Pancreas (tissue), 10 donors: Measurements from ENCODE around the gene PAGR1. TPM values are rescaled to one million over a fixed set of nuclear protein-coding genes. Genes with fewer than 3 reads are reported as not detected.

Experiments
- ATAC-seq, 4 donors: fragments of 200-7000 bp; cut with Tn5 transposase; one replicate each; pipeline versions ENCODE4 v1.8.0 to v1.9.1; 2020; ENCODE audit warnings: mild to moderate bottlenecking in 4 of 4, moderate library complexity in 4 of 4
- DNase-seq, 6 donors: peaks; one replicate each; pipeline ENCODE4 v3.0.0-alpha.2; 2020
- FAIRE-seq: peaks from 2 replicates; lab custom pipeline; 2012; peaks lifted over from hg19 to GRCh38; lab: Jason Lieb, UNC
- H3K27ac ChIP-seq, 4 donors: fragments of 200-600 bp; sonication (generic); 1 replicate in 3 of 4; 2 replicates in 1 of 4; pipeline versions ENCODE4 v1.5.0 to v1.8.0; 2020
- H3K27me3 ChIP-seq, 4 donors: fragments of 200-600 bp; one replicate each; pipeline ENCODE4 v1.8.0; 2021
- H3K36me3 ChIP-seq, 3 donors: fragments of 200-600 bp; sonication (generic) in 1 of 3; one replicate each; pipeline versions ENCODE4 v1.5.0 to v1.8.0; 2020 to 2021
- H3K4me1 ChIP-seq, 3 donors: fragments of 200-600 bp; one replicate each; pipeline ENCODE4 v1.8.0; 2021
- H3K4me3 ChIP-seq, 4 donors: fragments of 200-600 bp; sonication (generic) in 2 of 4; one replicate each; pipeline versions ENCODE4 v1.5.0 to v1.8.0; 2020 to 2021
- H3K9me3 ChIP-seq, 4 donors: fragments of 200-600 bp; one replicate each; pipeline ENCODE4 v1.8.0; 2021
- WGBS, 2 donors: extraction: QIAGEN DNeasy Blood & Tissue Kit; methylation state at CpG; one replicate each; pipeline ENCODE4 v1.1.7; 2013; 5-methylcytosine and 5-hydroxymethylcytosine counted together
- intact Hi-C, 3 donors: fragments of 100-400 bp; cut with DNase I; formaldehyde crosslinking; loops; one replicate each; pipeline versions ENCODE4 v1.11.1 to v1.14.2; 2022
- polyA plus RNA-seq, 2 donors: library from polyadenylated mRNA; stranded (reverse); fragments of 200-250 nt; gene quantifications; one replicate each; pipeline ENCODE4 v1.2.3, GENCODE V29; 2013
- total RNA-seq, 6 donors: library from RNA; stranded (reverse); fragmentation: NEBNext Ultra II Directional in 4 of 6; extraction: Animal tissue kit (Norgen Biotek cat#: 25700) in 4 of 6; gene quantifications; one replicate each; pipeline versions ENCODE4 v1.2.1 to v1.2.4, GENCODE V29; 2021 to 2023
- TF ChIP-seq, protein P1 (sequence below), 4 donors: fragments of 200-600 bp; sonication (generic) in 3 of 4; IDR thresholded peaks; one replicate each; pipeline versions ENCODE4 v1.5.0 to v1.8.0; 2021; ENCODE audit warnings: antibody characterized with exemption in 4 of 4
- donor health status: healthy with polysubstance abuse.
- donor health status: DM: no; HTN: no; CAD: no; lungs with moderate emphysema.
- donor health status: DM: no; HTN: no; CAD: no.
- donor health status: control.
- donor health status: control.
- donor health status: Bipolar disorder and iron deficiency.
- donor health status: DM: yes; HTN: yes; CAD: no.
- donor health status: DM: no; HTN: no; CAD: no.
- donor health status: DM: no; HTN: no; CAD: no.
- donor health status: DM: yes; HTN: yes; CAD: no.

The PAGR1 gene
- total and polyA plus RNA-seq, 8 donors, result 8.1 to 34.7 (median 12.7) TPM

GRCh38 chr16:29794231-29794710 lies 21.7 kb upstream of the PAGR1 start:
- Histone ChIP-seq H3K27me3 (no peaks in the 10 kb centered on the region), H3K36me3 (peaks cover 0 to 10% (median 0%) of the 10 kb centered on the region in 3 donors), H3K4me3 (no peak overlapping the region), H3K27ac (no peak overlapping the region), H3K9me3 (no peaks in the 10 kb centered on the region), H3K4me1 (peaks cover 4 to 11% (median 9%) of the 10 kb centered on the region in 3 donors)
- TF ChIP-seq, protein P1, sequence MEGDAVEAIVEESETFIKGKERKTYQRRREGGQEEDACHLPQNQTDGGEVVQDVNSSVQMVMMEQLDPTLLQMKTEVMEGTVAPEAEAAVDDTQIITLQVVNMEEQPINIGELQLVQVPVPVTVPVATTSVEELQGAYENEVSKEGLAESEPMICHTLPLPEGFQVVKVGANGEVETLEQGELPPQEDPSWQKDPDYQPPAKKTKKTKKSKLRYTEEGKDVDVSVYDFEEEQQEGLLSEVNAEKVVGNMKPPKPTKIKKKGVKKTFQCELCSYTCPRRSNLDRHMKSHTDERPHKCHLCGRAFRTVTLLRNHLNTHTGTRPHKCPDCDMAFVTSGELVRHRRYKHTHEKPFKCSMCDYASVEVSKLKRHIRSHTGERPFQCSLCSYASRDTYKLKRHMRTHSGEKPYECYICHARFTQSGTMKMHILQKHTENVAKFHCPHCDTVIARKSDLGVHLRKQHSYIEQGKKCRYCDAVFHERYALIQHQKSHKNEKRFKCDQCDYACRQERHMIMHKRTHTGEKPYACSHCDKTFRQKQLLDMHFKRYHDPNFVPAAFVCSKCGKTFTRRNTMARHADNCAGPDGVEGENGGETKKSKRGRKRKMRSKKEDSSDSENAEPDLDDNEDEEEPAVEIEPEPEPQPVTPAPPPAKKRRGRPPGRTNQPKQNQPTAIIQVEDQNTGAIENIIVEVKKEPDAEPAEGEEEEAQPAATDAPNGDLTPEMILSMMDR (IDR thresholded peaks at IDR 0.05), result no peak
- no peak for DNase-seq
- ATAC-seq, result no peak
- FAIRE-seq, result no peak
- whole genome bisulfite sequencing, 2 donors, result 98% methylated on average over 3 of the region's 3 CpGs
- intact Hi-C loops, result no loop called here

- no peaks in the 10 kb centered on the region for H3K9me3 ChIP-seq
- intact Hi-C loops, result no loop called here
- no peak overlapping the region for H3K4me3 ChIP-seq
- no peak for DNase-seq
- ATAC-seq, result no peak
- no peak for FAIRE-seq
- H3K27me3 ChIP-seq, result no peaks in the 10 kb centered on the region
- no peak overlapping the region for H3K27ac ChIP-seq
- no peaks in the 10 kb centered on the region for H3K4me1 ChIP-seq
- H3K36me3 ChIP-seq, result peaks cover 0 to 13% (median 0%) of the 10 kb centered on the region in 3 donors
- TF ChIP-seq, protein P1 (IDR thresholded peaks at IDR 0.05), result no peak
- WGBS, 2 donors, result 94% methylated on average over 8 of the region's 8 CpGs
Measured at GRCh38 chr16:29802416-29802935, 13.5 kb upstream of the PAGR1 start.

DNA sequence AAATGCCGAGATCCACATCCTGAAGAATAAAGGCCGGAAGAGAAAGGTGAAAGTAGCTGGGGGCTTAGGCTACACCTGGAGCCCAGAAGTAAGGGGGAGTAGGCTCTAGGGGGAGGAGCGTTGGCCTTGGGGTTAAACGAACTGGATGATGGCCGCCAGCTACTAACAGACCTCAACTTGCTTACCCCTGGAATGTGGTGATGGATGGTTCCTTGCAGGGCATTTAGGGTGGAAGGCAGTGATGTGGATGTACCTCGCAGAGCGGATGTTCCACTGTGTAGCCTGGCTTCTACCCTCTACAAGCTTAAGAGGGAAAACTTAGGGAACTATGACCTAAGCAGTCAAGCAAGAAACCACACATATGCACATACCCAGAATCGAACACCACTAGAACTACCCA lies 11.9 kb upstream of the PAGR1 start:
- no peak for DNase-seq
- TF ChIP-seq, protein P1 (IDR thresholded peaks at IDR 0.05), result no peak
- H3K4me3 ChIP-seq, result no peak overlapping the region
- H3K27ac ChIP-seq, result peak overlapping the region in 2 of 4 donors; percentile 95 to 97
- no peak for ATAC-seq
- FAIRE-seq, result no peak
- no peaks in the 10 kb centered on the region for H3K27me3 ChIP-seq
- no peaks in the 10 kb centered on the region for H3K9me3 ChIP-seq
- 76 to 78% methylated on average over 8 of the region's 8 CpGs for WGBS, 2 donors
- H3K4me1 ChIP-seq, result peaks cover 0 to 5% (median 0%) of the 10 kb centered on the region in 3 donors
- peaks cover 0 to 5% (median 0%) of the 10 kb centered on the region in 3 donors for H3K36me3 ChIP-seq
- intact Hi-C loops, result loop anchor here in 1 of 3 donors (2.0 kb wide), 1 partner anchor 19 kb away; no protein-coding TSS in a partner anchor

GRCh38 chr16:29804455-29805231 lies 11.3 kb upstream of the PAGR1 start:
- WGBS, 2 donors, result 1 to 2% methylated on average over 24 to 26 of the region's 26 CpGs
- TF ChIP-seq, protein P1 (IDR thresholded peaks at IDR 0.05), result no peak
- FAIRE-seq, result no peak
- Histone ChIP-seq H3K9me3 (no peaks in the 10 kb centered on the region), H3K4me3 (peak overlapping the region; percentile 60 to 84 (median 78)), H3K4me1 (peaks cover 0 to 8% (median 0%) of the 10 kb centered on the region in 3 donors), H3K27me3 (no peaks in the 10 kb centered on the region), H3K27ac (peak overlapping the region; percentile 93 to 97 (median 95)), H3K36me3 (no peaks in the 10 kb centered on the region)
- peak; percentile 7 to 18 (median 14) for ATAC-seq
- DNase-seq, result peak in 5 of 6 donors; percentile 45 to 90 (median 63)
- intact Hi-C loops, result loop anchor here in 1 of 3 donors (2.0 kb wide), 1 partner anchor 18 kb away; no protein-coding TSS in a partner anchor
